CD4-positive, CD25-positive, alpha-beta regulatory T cell (primary cell): ENCODE data around the gene ABCA3. TPM values are rescaled to one million over a fixed set of nuclear protein-coding genes. Genes with fewer than 3 reads are reported as not detected.
"Not testable (repeated sequence)": the region's sequence is repeated elsewhere in the genome, so short reads cannot be mapped to it uniquely, and the experiment has no call there.

Experiments
- ATAC-seq, 2 donors: fragments of 150-1000 bp; cut with Tn5 transposase; one replicate each; pipeline ENCODE4 v1.10.0; 2021; ENCODE audit warnings: low read depth in 2 of 2, moderate number of reproducible peaks in 2 of 2, moderate library complexity in 1 of 2
- DNase-seq, 3 donors: peaks; one replicate each; pipeline versions ENCODE4 v3.0.0 to v3.0.0-alpha.2; 2012 to 2022; ENCODE audit warnings: mixed read lengths in 1 of 3
- H3K27ac ChIP-seq: one replicate; pipeline ENCODE4 v1.7.0; 2013; ENCODE audit warnings: mild to moderate bottlenecking, low read length; ENCODE audit not compliant: insufficient read depth, poor library complexity, severe bottlenecking
- H3K27me3 ChIP-seq: one replicate; pipeline ENCODE4 v1.7.0; 2013; ENCODE audit warnings: low read length; ENCODE audit not compliant: control insufficient read depth, insufficient read depth
- H3K36me3 ChIP-seq: one replicate; pipeline ENCODE4 v1.7.0; 2013; ENCODE audit warnings: mild to moderate bottlenecking, low read length, moderate library complexity; ENCODE audit not compliant: control insufficient read depth, insufficient read depth
- H3K4me1 ChIP-seq: 2 replicates; pipeline ENCODE4 v1.7.0; 2013; ENCODE audit warnings: mild to moderate bottlenecking, low read length; ENCODE audit not compliant: insufficient read depth, control insufficient read depth, poor library complexity, severe bottlenecking
- H3K4me3 ChIP-seq: one replicate; pipeline ENCODE4 v1.7.0; 2013; ENCODE audit warnings: low read depth, mild to moderate bottlenecking, low read length, moderate library complexity
- H3K9me3 ChIP-seq, 2 experiments: 1 replicate in 1 of 2; 2 replicates in 1 of 2; pipeline ENCODE4 v1.7.0; 2013; ENCODE audit warnings: low read length in 2 of 2, mild to moderate bottlenecking in 1 of 2, moderate library complexity in 1 of 2; ENCODE audit not compliant: control insufficient read depth in 2 of 2
- H3K27ac Mint-ChIP-seq, 3 donors: one replicate each; pipeline ENCODE4 v1.8.0; 2020 to 2022; ENCODE audit warnings: mild to moderate bottlenecking in 3 of 3, mixed read lengths in 3 of 3, moderate library complexity in 2 of 3
- H3K27me3 Mint-ChIP-seq: one replicate; pipeline ENCODE4 v1.8.0; 2022; ENCODE audit warnings: mild to moderate bottlenecking, mixed read lengths
- H3K36me3 Mint-ChIP-seq: one replicate; pipeline ENCODE4 v1.8.0; 2020; ENCODE audit warnings: mixed read lengths
- H3K4me1 Mint-ChIP-seq, 4 donors: one replicate each; pipeline ENCODE4 v1.8.0; 2020 to 2022; ENCODE audit warnings: mixed read lengths in 4 of 4, mild to moderate bottlenecking in 1 of 4
- H3K4me3 Mint-ChIP-seq, 4 donors: one replicate each; pipeline ENCODE4 v1.8.0; 2020 to 2022; ENCODE audit warnings: mild to moderate bottlenecking in 4 of 4, mixed read lengths in 4 of 4, moderate library complexity in 3 of 4
- H3K9me3 Mint-ChIP-seq, 7 donors: one replicate each; pipeline ENCODE4 v1.8.0; 2020 to 2022; ENCODE audit warnings: mixed read lengths in 7 of 7, mild to moderate bottlenecking in 3 of 7, moderate library complexity in 2 of 7
- polyA plus RNA-seq, 4 donors: library from polyadenylated mRNA; unstranded; fragments of 300-500 nt; fragmentation: Illumina TruSeq; gene quantifications; one replicate each; pipeline ENCODE4 v1.2.3, GENCODE V29; 2021
- total RNA-seq: library from RNA; stranded (reverse); gene quantifications from one replicate; pipeline ENCODE4 v1.2.3, GENCODE V29; 2022

ABCA3 gene
- total and polyA plus RNA-seq, 5 donors from 2014 or later: 1.1 to 5.1 (median 2.2) TPM

DNA sequence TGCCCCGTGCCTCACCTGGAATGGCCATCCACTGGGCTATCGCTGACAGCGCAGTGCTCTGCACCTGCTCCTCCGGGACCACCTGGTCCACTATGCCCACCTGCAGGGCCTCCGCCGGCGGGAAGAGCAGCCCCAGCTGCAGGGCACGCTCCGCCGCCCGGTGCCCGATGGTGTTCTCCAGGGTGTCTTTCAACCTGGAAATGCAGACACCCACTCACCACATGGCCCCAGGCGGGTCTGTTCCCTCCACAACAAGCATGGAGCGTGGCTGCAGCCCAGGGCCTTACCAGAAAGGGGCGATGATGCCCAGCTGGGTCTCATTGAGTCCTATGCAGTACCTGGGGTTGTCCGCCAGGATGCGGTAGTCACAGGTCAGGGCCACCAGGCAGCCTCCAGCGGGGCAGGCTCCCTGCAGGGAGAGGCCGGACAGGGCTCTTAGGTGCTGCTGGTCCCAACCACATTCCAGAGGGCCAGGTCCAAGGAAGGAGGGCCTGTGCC lies 97.4 kb downstream of the ABCA3 start:
- no peaks in the 10 kb centered on the region for H3K9me3 ChIP-seq
- no peaks in the 10 kb centered on the region for H3K4me1 ChIP-seq
- no peak overlapping the region for H3K27ac ChIP-seq
- Mint-ChIP-seq H3K4me1 (no peaks in the 10 kb centered on the region), H3K9me3 (peaks cover 0 to 1% (median 0%) of the 10 kb centered on the region in 7 donors), H3K36me3 (peaks cover 4% of the 10 kb centered on the region), H3K4me3 (no peak overlapping the region), H3K27ac (no peak overlapping the region), H3K27me3 (no peaks in the 10 kb centered on the region)
- no peaks in the 10 kb centered on the region for H3K27me3 ChIP-seq
- ATAC-seq (no peak), DNase-seq (no peak)
- H3K36me3 ChIP-seq: peaks cover 19% of the 10 kb centered on the region
- no peak overlapping the region for H3K4me3 ChIP-seq

DNA sequence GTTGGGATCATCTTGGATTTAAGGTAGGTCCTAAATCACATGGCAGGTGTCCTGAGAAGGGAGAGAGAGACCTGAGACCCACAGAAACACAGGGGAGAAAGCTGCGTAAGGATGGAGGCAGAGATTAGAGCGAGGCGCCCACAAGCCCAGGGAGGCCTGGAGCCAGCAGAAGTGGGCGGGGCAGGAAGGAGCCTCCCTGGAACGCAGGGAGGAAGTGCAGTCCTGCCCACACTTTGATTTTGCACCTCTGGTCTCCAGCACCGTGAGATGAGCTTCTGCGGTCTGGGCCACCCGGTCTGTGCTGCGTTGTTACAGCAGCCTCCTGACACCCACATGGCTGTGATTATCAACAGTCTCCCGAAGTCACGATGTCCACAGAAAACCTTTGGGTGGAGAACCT lies 97.9 kb downstream of the ABCA3 start:
- ATAC-seq: no peak
- no peaks in the 10 kb centered on the region for H3K4me1 ChIP-seq
- no peak for DNase-seq
- Mint-ChIP-seq H3K27ac (peak overlapping the region in 1 of 3 donors; percentile 27), H3K4me3 (no peak overlapping the region), H3K9me3 (peaks cover 0 to 1% (median 0%) of the 10 kb centered on the region in 7 donors), H3K4me1 (no peaks in the 10 kb centered on the region), H3K27me3 (no peaks in the 10 kb centered on the region), H3K36me3 (peaks cover 4% of the 10 kb centered on the region)
- H3K36me3 ChIP-seq: peaks cover 19% of the 10 kb centered on the region
- H3K4me3 ChIP-seq: no peak overlapping the region
- no peak overlapping the region for H3K27ac ChIP-seq
- H3K9me3 ChIP-seq: no peaks in the 10 kb centered on the region
- no peaks in the 10 kb centered on the region for H3K27me3 ChIP-seq

- not testable (repeated sequence) for H3K9me3 ChIP-seq, H3K27me3 Mint-ChIP-seq, H3K4me3 Mint-ChIP-seq, ATAC-seq, H3K9me3 Mint-ChIP-seq, H3K4me1 ChIP-seq, H3K4me3 ChIP-seq, H3K4me1 Mint-ChIP-seq, H3K27ac Mint-ChIP-seq, DNase-seq, H3K36me3 Mint-ChIP-seq, H3K27me3 ChIP-seq, H3K27ac ChIP-seq
- peaks cover 11% of the 10 kb centered on the region for H3K36me3 ChIP-seq
Observed at GRCh38 chr16:2240331-2240730, 100.2 kb downstream of the ABCA3 start.

DNA sequence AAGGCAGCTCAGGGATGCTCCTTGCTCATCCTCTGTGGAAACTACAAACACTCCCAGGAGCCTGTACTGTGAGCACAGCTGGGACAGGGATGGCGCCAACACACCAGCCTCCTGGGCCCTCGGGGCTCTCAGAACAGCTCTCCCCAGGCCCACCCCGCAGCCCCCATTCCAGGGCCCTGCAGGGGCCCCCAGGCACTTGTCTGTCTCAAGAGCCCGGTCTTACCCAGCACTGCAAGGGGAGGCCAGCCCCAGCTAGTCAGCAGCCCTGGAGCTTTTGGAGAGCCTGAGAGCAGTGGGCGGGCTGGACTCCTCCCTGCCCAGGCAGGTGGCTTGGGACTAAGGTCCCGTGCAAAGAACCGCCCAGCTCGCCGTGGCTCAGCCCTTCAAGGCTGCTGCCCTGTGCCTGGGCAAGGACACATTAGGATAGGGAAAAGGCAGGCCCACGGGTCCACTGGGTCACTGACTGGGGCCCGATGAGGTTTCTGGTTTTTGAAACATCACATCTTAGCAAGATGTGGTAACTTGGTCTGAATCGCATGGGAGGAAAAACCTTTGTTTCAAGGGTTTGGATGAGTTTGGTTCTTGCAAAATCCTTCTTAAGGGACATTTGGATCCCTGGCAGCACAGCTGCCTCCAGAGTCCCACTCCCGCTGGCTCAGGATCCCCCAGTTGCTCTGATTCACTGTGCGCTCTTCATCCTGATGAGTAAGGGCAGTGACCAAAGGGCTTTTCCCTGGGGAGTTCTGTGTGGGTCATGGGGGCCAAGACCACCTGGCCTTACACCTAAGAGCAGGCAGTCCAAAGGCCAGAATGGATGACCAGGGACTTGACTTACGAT lies 101.5 kb downstream of the ABCA3 start:
- no peak overlapping the region for H3K27ac ChIP-seq
- peaks cover 13% of the 10 kb centered on the region for H3K36me3 ChIP-seq
- no peaks in the 10 kb centered on the region for H3K9me3 ChIP-seq
- no peak overlapping the region for H3K27ac Mint-ChIP-seq
- peaks cover 0 to 2% (median 0%) of the 10 kb centered on the region in 4 donors for H3K4me1 Mint-ChIP-seq
- H3K27me3 ChIP-seq: no peaks in the 10 kb centered on the region
- DNase-seq (no peak), ATAC-seq (no peak)
- peaks cover 4% of the 10 kb centered on the region for H3K36me3 Mint-ChIP-seq
- peaks cover 9% of the 10 kb centered on the region for H3K4me1 ChIP-seq
- H3K4me3 ChIP-seq: no peak overlapping the region
- peaks cover 5% of the 10 kb centered on the region for H3K27me3 Mint-ChIP-seq
- H3K9me3 Mint-ChIP-seq: peaks cover 0 to 1% (median 0%) of the 10 kb centered on the region in 7 donors
- no peak overlapping the region for H3K4me3 Mint-ChIP-seq

- Mint-ChIP-seq H3K4me3 (no peak overlapping the region), H3K36me3 (peaks cover 4% of the 10 kb centered on the region), H3K27me3 (peaks cover 5% of the 10 kb centered on the region), H3K4me1 (peaks cover 0 to 2% (median 0%) of the 10 kb centered on the region in 4 donors), H3K27ac (no peak overlapping the region), H3K9me3 (peaks cover 0 to 1% (median 0%) of the 10 kb centered on the region in 7 donors)
- Histone ChIP-seq H3K36me3 (peaks cover 16% of the 10 kb centered on the region), H3K27ac (no peak overlapping the region), H3K4me3 (no peak overlapping the region), H3K9me3 (no peaks in the 10 kb centered on the region), H3K4me1 (peaks cover 9% of the 10 kb centered on the region), H3K27me3 (no peaks in the 10 kb centered on the region)
- ATAC-seq (no peak), DNase-seq (no peak)
Observed at GRCh38 chr16:2238150-2238837, 102.2 kb downstream of the ABCA3 start.

DNA sequence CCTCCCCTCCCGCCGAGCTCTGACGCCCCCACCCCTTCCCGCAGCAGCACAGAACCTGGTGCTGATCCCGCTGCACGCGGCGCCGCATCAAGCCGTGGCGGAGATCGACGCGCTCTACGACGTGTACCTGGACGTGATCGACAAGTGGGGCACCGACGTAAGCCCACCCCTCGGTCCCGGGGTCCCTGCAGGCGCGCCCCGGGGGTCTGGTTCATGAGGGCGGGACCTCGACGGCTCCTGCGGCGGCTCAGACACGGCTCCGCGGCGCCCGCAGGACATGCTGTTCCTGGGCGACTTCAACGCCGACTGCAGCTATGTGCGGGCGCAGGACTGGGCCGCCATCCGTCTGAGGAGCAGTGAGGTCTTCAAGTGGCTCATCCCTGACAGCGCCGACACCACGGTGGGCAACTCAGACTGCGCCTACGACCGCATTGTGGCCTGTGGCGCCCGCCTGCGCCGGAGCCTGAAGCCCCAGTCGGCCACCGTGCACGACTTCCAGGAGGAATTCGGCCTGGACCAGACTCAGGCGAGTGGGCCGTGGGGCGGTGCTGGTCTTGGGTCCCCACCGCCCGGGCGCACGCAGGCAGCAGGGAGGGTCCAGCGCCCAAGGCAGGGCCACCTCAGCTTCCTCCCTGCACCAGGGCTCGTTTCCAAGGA lies 102.9 kb downstream of the ABCA3 start:
- Histone ChIP-seq H3K4me3 (no peak overlapping the region), H3K36me3 (peaks cover 16% of the 10 kb centered on the region), H3K4me1 (peaks cover 9% of the 10 kb centered on the region), H3K27me3 (no peaks in the 10 kb centered on the region), H3K27ac (no peak overlapping the region), H3K9me3 (no peaks in the 10 kb centered on the region)
- ATAC-seq (no peak), DNase-seq (no peak)
- H3K4me3 Mint-ChIP-seq: no peak overlapping the region
- H3K27ac Mint-ChIP-seq: no peak overlapping the region
- H3K27me3 Mint-ChIP-seq: peaks cover 5% of the 10 kb centered on the region
- H3K36me3 Mint-ChIP-seq: peaks cover 4% of the 10 kb centered on the region
- peaks cover 0 to 1% (median 0%) of the 10 kb centered on the region in 7 donors for H3K9me3 Mint-ChIP-seq
- peaks cover 0 to 2% (median 0%) of the 10 kb centered on the region in 4 donors for H3K4me1 Mint-ChIP-seq

DNA sequence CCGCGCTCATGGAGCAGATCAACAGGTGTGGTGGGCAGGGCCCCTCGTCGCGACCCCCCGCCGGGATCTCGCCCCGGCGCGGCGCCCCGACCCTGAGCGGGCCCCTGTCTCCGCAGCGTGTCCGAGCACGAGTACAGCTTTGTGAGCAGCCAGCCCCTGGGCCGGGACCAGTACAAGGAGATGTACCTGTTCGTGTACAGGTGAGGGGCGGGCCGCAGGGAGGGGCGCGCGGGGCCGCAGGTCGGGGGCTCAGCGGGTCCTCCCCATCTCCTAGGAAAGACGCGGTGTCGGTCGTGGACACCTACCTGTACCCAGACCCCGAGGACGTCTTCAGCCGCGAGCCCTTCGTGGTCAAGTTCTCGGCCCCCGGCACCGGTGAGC lies 103.4 kb downstream of the ABCA3 start:
- Histone ChIP-seq H3K4me1 (peaks cover 9% of the 10 kb centered on the region), H3K4me3 (no peak overlapping the region), H3K9me3 (no peaks in the 10 kb centered on the region), H3K27me3 (no peaks in the 10 kb centered on the region), H3K27ac (no peak overlapping the region), H3K36me3 (peaks cover 20% of the 10 kb centered on the region)
- ATAC-seq: no peak
- peaks cover 0 to 2% (median 0%) of the 10 kb centered on the region in 4 donors for H3K4me1 Mint-ChIP-seq
- no peak overlapping the region for H3K27ac Mint-ChIP-seq
- H3K4me3 Mint-ChIP-seq: no peak overlapping the region
- no peak for DNase-seq
- no peaks in the 10 kb centered on the region for H3K36me3 Mint-ChIP-seq
- H3K9me3 Mint-ChIP-seq: peaks cover 0 to 1% (median 0%) of the 10 kb centered on the region in 7 donors
- peaks cover 5% of the 10 kb centered on the region for H3K27me3 Mint-ChIP-seq
